Hematopoietic multipotent progenitor cell treated with erythropoietin and hydrocortisone succinate and interleukin-3 and kit ligand, for 4 days (in vitro differentiated cells): ENCODE data around the gene SCGB1D2.
A peak's percentile ranks its signal among the peaks of the same experiment; 100 is the strongest.
"Not testable (repeated sequence)": the region's sequence is repeated elsewhere in the genome, so short reads cannot be mapped to it uniquely, and the experiment has no call there.

ENCODE experiments used
- DNase-seq: peaks from one replicate; pipeline ENCODE4 v3.0.0-alpha.2; 2015

The SCGB1D2 gene, protein sequence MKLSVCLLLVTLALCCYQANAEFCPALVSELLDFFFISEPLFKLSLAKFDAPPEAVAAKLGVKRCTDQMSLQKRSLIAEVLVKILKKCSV

DNA sequence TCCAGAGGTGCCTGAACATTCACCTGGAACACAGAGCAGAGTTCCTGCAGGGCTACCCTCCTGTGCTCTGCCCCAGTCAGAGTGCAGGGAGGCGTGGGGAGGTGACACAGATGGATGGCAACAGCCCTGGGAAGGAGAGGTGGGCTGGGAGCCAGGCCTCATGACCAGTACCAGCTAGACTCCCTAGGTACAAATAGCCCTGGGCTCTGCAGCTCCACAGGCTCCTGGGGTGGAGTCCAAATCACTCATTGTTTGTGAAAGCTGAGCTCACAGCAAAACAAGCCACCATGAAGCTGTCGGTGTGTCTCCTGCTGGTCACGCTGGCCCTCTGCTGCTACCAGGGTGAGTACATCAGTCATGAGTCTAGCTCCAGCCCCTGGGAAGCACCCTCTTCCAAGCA lies at the start of gene SCGB1D2:
Gene SCGB1D2, plus strand, starts transcription at position 219 of the 400 bp plus-strand sequence. Its CDS starts 69 bp downstream, at position 288.
- DNase-seq: no peak

- peak; percentile 8 for DNase-seq
Measured at GRCh38 chr11:62193952-62194351, 48.1 kb upstream of the SCGB1D2 start.

DNA sequence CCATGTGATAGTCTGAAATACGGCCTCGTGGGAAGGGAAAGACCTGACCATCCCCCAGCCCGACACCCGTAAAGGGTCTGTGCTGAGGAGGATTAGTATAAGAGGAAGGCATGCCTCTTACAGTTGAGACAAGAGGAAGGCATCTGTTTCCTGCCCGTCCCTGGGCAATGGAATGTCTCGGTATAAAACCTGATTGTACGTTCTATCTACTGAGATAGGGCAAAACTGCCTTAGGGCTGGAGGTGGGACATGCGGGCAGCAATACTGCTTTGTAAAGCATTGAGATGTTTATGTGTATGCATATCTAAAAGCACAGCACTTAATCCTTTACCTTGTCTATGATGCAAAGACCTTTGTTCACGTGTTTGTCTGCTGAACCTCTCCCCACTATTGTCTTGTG lies 47.0 kb upstream of the SCGB1D2 start:
- not testable (repeated sequence) for DNase-seq

DNA sequence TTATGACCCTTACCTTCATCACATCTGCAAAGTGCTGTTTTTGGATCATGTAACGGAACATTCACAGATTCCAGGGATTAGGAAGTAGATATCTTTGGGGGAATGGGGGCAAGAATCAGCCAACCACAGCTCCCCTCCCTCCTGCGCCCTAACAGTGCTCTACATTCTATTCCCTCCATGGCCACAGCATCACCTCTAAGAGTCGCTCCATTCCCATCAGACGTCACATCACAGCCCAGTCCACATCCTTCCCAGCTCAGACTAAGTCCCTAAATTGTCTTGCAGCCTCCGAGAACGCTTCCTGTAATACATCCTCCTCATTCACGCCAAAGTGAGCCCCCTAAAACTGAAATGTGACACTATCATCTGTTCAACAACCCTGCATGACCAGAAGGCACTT lies 46.1 kb upstream of the SCGB1D2 start:
- DNase-seq: no peak

DNA sequence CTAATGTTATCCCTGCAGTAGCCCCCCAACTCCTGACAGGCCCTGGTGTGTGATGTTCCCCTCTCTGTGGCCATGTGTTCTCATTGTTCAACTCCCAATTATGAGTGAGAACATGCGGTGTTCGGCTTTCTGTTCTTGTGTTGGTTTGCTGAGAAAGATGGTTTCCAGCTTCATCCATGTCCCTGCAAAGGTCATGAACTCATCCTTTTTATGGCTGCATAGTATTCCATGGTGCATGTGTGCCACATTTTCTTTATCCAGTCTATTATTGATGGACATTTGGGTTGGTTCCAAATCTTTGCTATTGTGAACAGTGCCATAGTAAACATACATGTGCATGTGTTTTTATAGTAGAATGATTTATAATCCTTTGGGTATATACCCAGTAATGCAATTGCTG lies 44.6 kb upstream of the SCGB1D2 start:
- not testable (repeated sequence) for DNase-seq

GRCh38 chr11:62201376-62201775 lies 40.7 kb upstream of the SCGB1D2 start:
- DNase-seq: no peak

GRCh38 chr11:62202910-62203309 lies 39.1 kb upstream of the SCGB1D2 start:
- DNase-seq: no peak

DNA sequence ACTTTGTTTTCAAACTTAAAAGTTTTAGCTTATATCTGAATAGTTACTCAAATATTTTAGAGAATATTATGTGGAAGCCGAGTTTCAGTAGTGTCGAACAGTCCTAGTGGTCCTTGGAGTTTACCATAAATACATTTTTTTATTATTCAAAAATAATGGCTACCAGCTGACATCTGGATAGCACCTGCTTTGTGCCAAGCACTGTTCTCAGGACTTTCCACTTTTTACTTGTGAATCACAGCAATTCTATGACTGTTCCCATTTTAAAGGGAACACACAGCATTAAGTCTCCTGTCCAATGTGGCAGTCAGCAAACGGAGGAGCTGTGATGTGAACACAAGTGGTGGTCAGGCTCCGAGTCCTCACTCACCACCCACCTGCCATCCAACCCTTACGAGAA lies 37.6 kb upstream of the SCGB1D2 start:
- DNase-seq: no peak

- DNase-seq: no peak
Measured at GRCh38 chr11:62205441-62205840, 36.6 kb upstream of the SCGB1D2 start.

GRCh38 chr11:62206276-62207066 lies 35.6 kb upstream of the SCGB1D2 start:
- DNase-seq: not testable (repeated sequence)

DNA sequence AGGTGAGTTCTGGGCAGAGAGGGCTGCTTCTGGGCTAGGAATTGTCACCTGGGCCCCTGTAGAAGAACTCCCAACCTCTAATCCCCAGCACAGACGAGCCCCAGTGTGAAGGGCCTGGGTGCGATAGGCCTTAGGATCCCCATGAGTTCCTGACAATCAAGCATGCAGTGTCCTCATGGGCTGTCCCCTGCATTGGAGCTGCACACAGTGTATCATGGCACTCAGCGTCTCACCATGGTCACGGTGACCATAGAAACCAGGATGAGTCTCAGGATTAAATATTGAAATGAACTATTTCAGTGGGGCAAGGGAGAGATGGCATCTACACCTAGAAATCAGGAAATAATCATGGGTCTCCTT lies 33.3 kb upstream of the SCGB1D2 start:
- no peak for DNase-seq

GRCh38 chr11:62217191-62217748 lies 24.8 kb upstream of the SCGB1D2 start:
- peak; percentile 67 for DNase-seq

DNA sequence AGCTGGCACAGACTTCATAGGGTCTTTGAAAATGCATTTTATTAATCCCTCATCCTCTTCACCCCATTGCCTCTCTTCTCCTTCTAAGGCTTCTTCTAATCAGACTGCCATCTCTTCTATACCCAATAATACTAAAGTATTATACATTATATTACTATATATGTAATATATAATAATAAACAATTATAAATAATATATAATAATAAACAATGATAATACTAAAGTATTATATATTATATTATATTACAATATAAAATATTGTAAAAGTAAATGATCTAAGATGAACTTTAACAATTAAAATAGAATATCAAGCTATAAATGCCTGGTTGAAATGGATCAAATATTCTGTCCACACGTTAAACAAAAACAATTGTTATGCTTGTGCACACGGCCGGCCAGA lies 20.5 kb upstream of the SCGB1D2 start:
- DNase-seq: no peak

GRCh38 chr11:62223095-62223494 lies 18.9 kb upstream of the SCGB1D2 start:
- peak; percentile 9 for DNase-seq

- DNase-seq: peak; percentile 18
Measured at GRCh38 chr11:62233730-62234129, 8.3 kb upstream of the SCGB1D2 start.

GRCh38 chr11:62236187-62236586 lies 5.9 kb upstream of the SCGB1D2 start:
- DNase-seq: no peak

DNA sequence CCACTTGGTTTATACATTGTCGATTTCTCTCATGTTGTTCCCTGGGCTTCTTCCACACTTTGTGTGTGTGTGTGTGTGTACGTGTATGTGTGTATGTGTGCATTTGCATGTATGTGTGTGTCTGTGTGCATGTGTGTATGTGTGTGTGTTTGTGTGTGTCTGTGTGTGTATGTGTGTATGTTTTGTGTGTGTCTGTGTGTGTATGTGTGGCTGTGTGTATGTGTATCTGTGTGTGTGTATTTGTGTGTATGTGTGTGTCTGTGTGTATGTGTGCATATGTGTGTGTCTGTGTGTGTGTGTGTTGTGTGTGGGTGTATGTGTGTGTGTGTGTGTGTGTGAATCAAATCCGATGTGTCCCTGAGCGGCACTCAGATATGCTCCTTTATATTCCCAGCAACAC lies 4.5 kb upstream of the SCGB1D2 start:
- no peak for DNase-seq

DNA sequence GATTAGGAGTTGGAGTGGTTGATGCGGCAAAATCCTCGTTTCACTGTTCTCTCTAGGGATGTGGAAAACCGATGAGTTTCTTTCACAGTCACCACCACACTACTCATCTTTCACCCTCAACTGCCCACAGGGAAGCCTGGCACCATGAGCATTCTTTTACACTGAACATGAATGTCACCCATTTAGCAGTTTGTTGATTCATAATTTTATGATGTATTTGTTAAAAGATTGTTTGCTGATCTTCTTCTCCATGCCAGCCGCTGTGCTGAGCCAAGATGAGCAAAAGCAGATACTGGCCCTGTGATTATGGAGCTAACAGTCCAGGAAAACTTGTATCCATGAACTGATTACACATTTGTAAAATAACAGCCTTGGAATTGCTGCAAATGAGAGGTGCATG lies 3.9 kb upstream of the SCGB1D2 start:
- DNase-seq: no peak

GRCh38 chr11:62241095-62241494 lies 944 bp upstream of the SCGB1D2 start:
- no peak for DNase-seq

DNA sequence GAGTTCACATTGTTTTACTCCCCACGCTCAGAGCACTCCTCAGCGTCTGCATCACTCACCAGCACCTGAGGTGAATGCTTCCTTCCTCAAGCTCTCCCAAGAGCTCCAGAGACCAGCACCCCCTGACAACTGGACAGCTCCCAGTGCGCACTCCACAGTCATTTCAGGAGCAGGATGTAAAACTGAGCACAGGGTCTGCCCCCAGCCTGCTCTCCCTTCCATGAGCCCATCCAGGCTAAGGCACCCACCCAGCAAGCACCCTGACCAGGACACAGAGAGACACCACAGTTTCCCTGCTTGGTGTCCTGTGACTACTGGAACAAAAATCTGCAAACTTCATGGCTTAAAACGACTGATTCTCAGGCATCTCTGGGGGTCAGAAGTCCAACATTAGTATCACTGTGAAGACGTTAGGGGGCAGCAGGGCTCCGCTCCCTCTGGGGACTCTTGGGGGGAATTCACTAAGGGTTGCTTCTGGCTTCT lies 3.3 kb downstream of the SCGB1D2 start:
- DNase-seq: peak; percentile 60

DNA sequence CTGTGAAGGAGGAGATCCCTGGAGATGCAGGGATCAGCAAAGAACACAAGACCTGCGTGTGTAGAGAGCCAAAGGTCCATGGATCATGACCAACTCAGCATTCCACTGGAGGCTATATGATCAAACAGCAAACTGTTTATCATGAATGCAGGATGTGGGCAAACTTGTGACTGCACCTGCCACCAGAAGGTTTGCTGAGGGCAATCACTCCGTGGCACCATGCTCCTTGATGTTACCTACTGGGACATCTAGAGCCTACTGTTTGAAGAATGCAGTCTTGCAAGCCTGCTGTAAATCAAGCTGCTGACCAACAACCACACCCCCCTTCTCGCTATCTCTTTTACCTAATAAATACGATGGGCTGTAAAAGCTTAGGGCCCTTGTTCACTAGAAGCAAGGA lies 9.7 kb downstream of the SCGB1D2 start:
- no peak for DNase-seq

DNA sequence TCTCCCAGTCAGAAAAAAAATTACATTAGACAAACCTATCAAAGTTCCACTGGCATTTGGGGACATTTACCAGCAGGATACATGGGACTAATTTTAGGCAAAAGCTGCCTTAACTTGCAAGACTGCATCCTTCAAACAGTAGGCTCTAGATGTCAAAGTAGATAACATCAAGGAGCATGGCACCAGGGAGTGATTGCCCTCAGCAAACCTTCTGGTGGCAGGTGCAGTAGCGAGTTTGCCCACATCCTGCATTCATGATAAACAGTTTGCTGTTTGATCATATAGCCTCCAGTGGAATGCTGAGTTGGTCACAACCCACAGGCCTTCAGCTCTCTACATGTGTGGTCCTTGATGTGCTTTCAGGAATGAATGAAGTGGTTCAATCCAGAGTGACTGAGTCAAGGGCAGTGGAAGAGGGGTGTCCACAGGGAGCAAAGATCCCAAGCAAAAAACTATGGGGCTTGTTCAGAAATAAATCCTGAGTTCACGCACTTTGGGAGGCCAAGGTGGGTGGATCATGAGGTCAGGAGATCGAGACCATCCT lies 12.0 kb downstream of the SCGB1D2 start:
- no peak for DNase-seq

DNA sequence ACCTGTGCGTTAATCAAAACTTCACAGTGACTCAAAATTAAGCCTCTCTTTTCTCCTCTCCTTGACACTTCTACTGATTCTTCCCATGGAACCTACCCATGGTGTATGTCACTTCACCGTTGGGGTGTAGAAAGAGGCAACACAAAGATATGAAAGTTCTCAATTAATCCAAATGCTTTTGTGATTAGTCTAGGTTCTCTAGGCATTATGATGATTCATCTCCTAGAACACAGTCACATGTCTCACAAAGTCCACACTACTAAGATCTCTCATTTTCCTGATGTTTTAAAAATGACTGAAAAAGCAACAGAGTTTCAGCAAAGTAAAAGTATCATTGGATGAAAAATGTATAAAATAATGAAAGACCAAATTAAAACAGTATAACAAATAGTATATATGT lies 14.2 kb downstream of the SCGB1D2 start:
- DNase-seq: no peak

DNA sequence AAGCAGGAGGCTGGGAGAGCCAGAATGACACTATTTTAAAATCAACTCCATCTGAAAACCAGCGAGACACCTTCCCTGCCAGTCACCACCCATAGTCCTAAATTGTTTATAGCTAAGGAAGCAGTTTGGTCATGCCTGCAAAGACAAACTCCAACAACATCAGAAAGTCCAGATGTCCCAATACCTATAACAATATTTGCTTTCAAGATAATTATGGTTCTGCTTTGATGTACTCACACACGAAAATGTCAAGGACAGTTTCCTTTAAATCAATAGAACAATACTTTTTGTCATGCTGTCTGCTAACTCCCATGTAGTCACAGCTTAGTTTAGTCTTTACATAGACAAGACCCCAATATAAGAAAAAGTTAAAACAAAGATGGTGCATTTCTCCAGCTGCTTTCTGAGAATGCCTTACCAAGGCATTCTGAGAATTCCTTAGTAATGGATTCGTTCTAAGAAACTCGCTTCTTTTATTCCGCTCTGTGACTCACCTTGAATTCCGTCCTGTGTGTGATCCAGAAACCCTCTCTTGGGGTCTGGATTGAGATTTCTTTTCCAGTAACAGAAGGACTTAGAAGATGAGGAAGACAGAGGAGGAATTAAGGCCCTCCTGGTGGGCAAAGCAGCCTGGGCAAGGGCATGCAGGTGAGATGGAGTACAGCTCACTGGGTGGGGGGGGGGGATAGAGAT lies 18.4 kb downstream of the SCGB1D2 start:
- DNase-seq: no peak
